ENCODE results near the gene ACADL.

The ACADL gene

GRCh38 chr2:210170196-210170445, 55.1 kb downstream of the ACADL start:
- no peak for DNase-seq (ENCODE audit: low spot score)

- DNase-seq (ENCODE audit: low spot score) = peak; percentile 64
These were observed 55.6 kb downstream of the ACADL start for GRCh38 chr2:210169516-210170195.

- peak; percentile 29 for DNase-seq (ENCODE audit: low spot score)
These were observed 58.0 kb downstream of the ACADL start for GRCh38 chr2:210167227-210167626.

- DNase-seq (ENCODE audit: low spot score) = no peak
These were observed 62.7 kb downstream of the ACADL start for GRCh38 chr2:210162466-210163124.

GRCh38 chr2:210159059-210159458, 66.2 kb downstream of the ACADL start:
- DNase-seq (ENCODE audit: low spot score) = no peak

- no peak for DNase-seq (ENCODE audit: low spot score)
These were observed 67.0 kb downstream of the ACADL start for GRCh38 chr2:210158236-210158635.

GRCh38 chr2:210157526-210157925, 67.7 kb downstream of the ACADL start:
- DNase-seq (ENCODE audit: low spot score) = no peak

GRCh38 chr2:210147614-210148013, 77.6 kb downstream of the ACADL start:
- DNase-seq (ENCODE audit: low spot score) = no peak
